ENCODE data around the gene NKD1.

NKD1 gene

GRCh38 chr16:50509521-50510341, 38.5 kb upstream of the NKD1 start:
- peak in 1 of 2 experiments; percentile 74 for DNase-seq (ENCODE audit: low spot score in 2 of 2)
- in situ Hi-C loops (cut with MboI; ENCODE audit: low sequenced_read_pairs), result no loop called here

GRCh38 chr16:50515218-50515617, 33.0 kb upstream of the NKD1 start:
- in situ Hi-C loops (cut with MboI; ENCODE audit: low sequenced_read_pairs), result no loop called here
- no peaks in the 10 kb centered on the region for H3K36me3 ChIP-seq (replicated peaks)
- DNase-seq (ENCODE audit: low spot score in 2 of 2), result no peak
- H3K27me3 ChIP-seq (ENCODE audit: low read depth), result no peaks in the 10 kb centered on the region
- no peaks in the 10 kb centered on the region for H3K9me3 ChIP-seq
- no peaks in the 10 kb centered on the region for H3K4me1 ChIP-seq
- no peak overlapping the region for H3K4me3 ChIP-seq

More at GRCh38 chr16:50509521-50510341, 38.5 kb upstream of the NKD1 start:
- Histone ChIP-seq H3K27me3 (ENCODE audit: low read depth) (no peaks in the 10 kb centered on the region), H3K36me3 (replicated peaks) (no peaks in the 10 kb centered on the region), H3K4me1 (peaks cover 7% of the 10 kb centered on the region), H3K4me3 (no peak overlapping the region), H3K9me3 (no peaks in the 10 kb centered on the region)

GRCh38 chr16:50516401-50516800, 31.8 kb upstream of the NKD1 start:
- no peaks in the 10 kb centered on the region for H3K4me1 ChIP-seq
- no peak overlapping the region for H3K4me3 ChIP-seq
- DNase-seq (ENCODE audit: low spot score in 2 of 2), result no peak
- H3K36me3 ChIP-seq (replicated peaks), result no peaks in the 10 kb centered on the region
- in situ Hi-C loops (cut with MboI; ENCODE audit: low sequenced_read_pairs), result no loop called here
- no peaks in the 10 kb centered on the region for H3K9me3 ChIP-seq
- no peaks in the 10 kb centered on the region for H3K27me3 ChIP-seq (ENCODE audit: low read depth)

- H3K4me1 ChIP-seq, result no peaks in the 10 kb centered on the region
- H3K27me3 ChIP-seq (ENCODE audit: low read depth), result no peaks in the 10 kb centered on the region
- no peaks in the 10 kb centered on the region for H3K36me3 ChIP-seq (replicated peaks)
- in situ Hi-C loops (cut with MboI; ENCODE audit: low sequenced_read_pairs), result no loop called here
- no peak overlapping the region for H3K4me3 ChIP-seq
- no peak for DNase-seq (ENCODE audit: low spot score in 2 of 2)
- no peaks in the 10 kb centered on the region for H3K9me3 ChIP-seq
Measured at GRCh38 chr16:50516890-50517289, 31.3 kb upstream of the NKD1 start.

- Histone ChIP-seq H3K36me3 (replicated peaks) (no peaks in the 10 kb centered on the region), H3K4me1 (no peaks in the 10 kb centered on the region), H3K9me3 (no peaks in the 10 kb centered on the region), H3K27me3 (ENCODE audit: low read depth) (no peaks in the 10 kb centered on the region), H3K4me3 (no peak overlapping the region)
- in situ Hi-C loops (cut with MboI; ENCODE audit: low sequenced_read_pairs), result no loop called here
- DNase-seq (ENCODE audit: low spot score in 2 of 2), result no peak
Measured at GRCh38 chr16:50517450-50518252, 30.5 kb upstream of the NKD1 start.

- Histone ChIP-seq H3K4me1 (no peaks in the 10 kb centered on the region), H3K36me3 (replicated peaks) (no peaks in the 10 kb centered on the region)
- in situ Hi-C loops (cut with MboI; ENCODE audit: low sequenced_read_pairs), result no loop called here
Measured at GRCh38 chr16:50519001-50519400, 29.2 kb upstream of the NKD1 start.

GRCh38 chr16:50519602-50520001, 28.6 kb upstream of the NKD1 start:
- Histone ChIP-seq H3K9me3 (no peaks in the 10 kb centered on the region), H3K4me1 (no peaks in the 10 kb centered on the region), H3K36me3 (replicated peaks) (no peaks in the 10 kb centered on the region), H3K4me3 (no peak overlapping the region), H3K27me3 (ENCODE audit: low read depth) (no peaks in the 10 kb centered on the region)
- DNase-seq (ENCODE audit: low spot score in 2 of 2), result no peak
- in situ Hi-C loops (cut with MboI; ENCODE audit: low sequenced_read_pairs), result no loop called here

More at GRCh38 chr16:50519001-50519400, 29.2 kb upstream of the NKD1 start:
- DNase-seq (ENCODE audit: low spot score in 2 of 2), result no peak
- H3K9me3 ChIP-seq, result no peaks in the 10 kb centered on the region
- H3K4me3 ChIP-seq, result no peak overlapping the region
- H3K27me3 ChIP-seq (ENCODE audit: low read depth), result no peaks in the 10 kb centered on the region

- Histone ChIP-seq H3K4me1 (no peaks in the 10 kb centered on the region), H3K27me3 (ENCODE audit: low read depth) (no peaks in the 10 kb centered on the region), H3K36me3 (replicated peaks) (no peaks in the 10 kb centered on the region), H3K9me3 (no peaks in the 10 kb centered on the region), H3K4me3 (no peak overlapping the region)
- DNase-seq (ENCODE audit: low spot score in 2 of 2), result no peak
- in situ Hi-C loops (cut with MboI; ENCODE audit: low sequenced_read_pairs), result no loop called here
Measured at GRCh38 chr16:50520451-50521245, 27.5 kb upstream of the NKD1 start.

GRCh38 chr16:50521246-50521900, 26.8 kb upstream of the NKD1 start:
- DNase-seq (ENCODE audit: low spot score in 2 of 2), result no peak
- Histone ChIP-seq H3K4me3 (no peak overlapping the region), H3K27me3 (ENCODE audit: low read depth) (no peaks in the 10 kb centered on the region), H3K9me3 (no peaks in the 10 kb centered on the region), H3K36me3 (replicated peaks) (no peaks in the 10 kb centered on the region), H3K4me1 (no peaks in the 10 kb centered on the region)
- in situ Hi-C loops (cut with MboI; ENCODE audit: low sequenced_read_pairs), result no loop called here

GRCh38 chr16:50522324-50522723, 25.9 kb upstream of the NKD1 start:
- Histone ChIP-seq H3K36me3 (replicated peaks) (no peaks in the 10 kb centered on the region), H3K4me1 (no peaks in the 10 kb centered on the region), H3K9me3 (no peaks in the 10 kb centered on the region), H3K4me3 (no peak overlapping the region), H3K27me3 (ENCODE audit: low read depth) (no peaks in the 10 kb centered on the region)
- in situ Hi-C loops (cut with MboI; ENCODE audit: low sequenced_read_pairs), result no loop called here
- DNase-seq (ENCODE audit: low spot score in 2 of 2), result no peak

GRCh38 chr16:50523710-50524109, 24.5 kb upstream of the NKD1 start:
- Histone ChIP-seq H3K4me3 (no peak overlapping the region), H3K36me3 (replicated peaks) (no peaks in the 10 kb centered on the region), H3K27me3 (ENCODE audit: low read depth) (no peaks in the 10 kb centered on the region), H3K4me1 (no peaks in the 10 kb centered on the region), H3K9me3 (no peaks in the 10 kb centered on the region)
- DNase-seq (ENCODE audit: low spot score in 2 of 2), result no peak
- in situ Hi-C loops (cut with MboI; ENCODE audit: low sequenced_read_pairs), result no loop called here

GRCh38 chr16:50525262-50525661, 22.9 kb upstream of the NKD1 start:
- H3K9me3 ChIP-seq, result 0 out of 2 replicates have a peak, but pooled peaks cover 2% of the 10 kb centered on the region
- H3K4me3 ChIP-seq, result no peak overlapping the region
- no peak for DNase-seq (ENCODE audit: low spot score in 2 of 2)
- H3K27me3 ChIP-seq (ENCODE audit: low read depth), result no peaks in the 10 kb centered on the region
- H3K36me3 ChIP-seq (replicated peaks), result no peaks in the 10 kb centered on the region
- in situ Hi-C loops (cut with MboI; ENCODE audit: low sequenced_read_pairs), result no loop called here
- H3K4me1 ChIP-seq, result no peaks in the 10 kb centered on the region

- Histone ChIP-seq H3K9me3 (0 out of 2 replicates have a peak, but pooled peaks cover 2% of the 10 kb centered on the region), H3K4me3 (no peak overlapping the region), H3K4me1 (no peaks in the 10 kb centered on the region), H3K36me3 (replicated peaks) (no peaks in the 10 kb centered on the region), H3K27me3 (ENCODE audit: low read depth) (no peaks in the 10 kb centered on the region)
- DNase-seq (ENCODE audit: low spot score in 2 of 2), result no peak
- in situ Hi-C loops (cut with MboI; ENCODE audit: low sequenced_read_pairs), result no loop called here
Measured at GRCh38 chr16:50525716-50526115, 22.5 kb upstream of the NKD1 start.

Measured in HAP-1 (cell line).